GM12801 (cell line): ENCODE data around the gene EMID1.

Source experiments
- TF ChIP-seq, protein P1 (sequence below): IDR thresholded peaks from one replicate; pipeline ENCODE4 v1.5.1; 2011; ENCODE audit warnings: control low read depth; ENCODE audit not compliant: insufficient read length; ENCODE audit errors: extremely low read depth

EMID1 gene

DNA sequence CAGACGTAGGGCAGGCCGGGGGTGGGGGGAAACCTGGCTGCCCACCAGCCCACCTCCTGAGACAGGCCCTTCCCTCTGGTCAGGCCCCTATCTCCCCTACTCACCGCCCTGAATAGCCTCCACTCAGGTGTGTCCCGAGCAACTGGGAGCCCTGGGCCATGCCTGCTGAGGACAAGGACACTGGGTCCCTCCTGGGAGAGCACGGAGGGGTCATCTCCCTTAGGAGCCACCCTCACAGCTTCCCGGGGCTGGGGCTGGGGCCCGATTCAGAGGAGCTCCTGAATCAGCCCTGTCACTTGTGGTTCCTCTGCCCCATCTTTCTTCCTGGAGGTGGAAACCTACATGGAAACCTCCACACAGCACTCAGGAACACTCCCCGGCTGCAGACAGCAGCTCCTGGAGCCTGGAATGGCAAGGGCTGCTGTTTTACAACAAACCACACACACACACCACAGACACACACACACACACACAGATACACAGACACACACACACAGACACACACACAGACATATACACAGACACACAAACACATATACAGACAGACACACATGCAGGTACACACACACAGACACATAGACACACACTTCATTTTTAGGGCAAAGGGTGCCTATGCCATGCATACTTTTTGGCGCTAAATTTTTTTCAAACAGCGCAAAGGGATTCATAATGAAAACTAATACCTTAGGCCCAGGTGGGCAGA, 9.6 kb upstream of the EMID1 start:
- TF ChIP-seq, protein P1, sequence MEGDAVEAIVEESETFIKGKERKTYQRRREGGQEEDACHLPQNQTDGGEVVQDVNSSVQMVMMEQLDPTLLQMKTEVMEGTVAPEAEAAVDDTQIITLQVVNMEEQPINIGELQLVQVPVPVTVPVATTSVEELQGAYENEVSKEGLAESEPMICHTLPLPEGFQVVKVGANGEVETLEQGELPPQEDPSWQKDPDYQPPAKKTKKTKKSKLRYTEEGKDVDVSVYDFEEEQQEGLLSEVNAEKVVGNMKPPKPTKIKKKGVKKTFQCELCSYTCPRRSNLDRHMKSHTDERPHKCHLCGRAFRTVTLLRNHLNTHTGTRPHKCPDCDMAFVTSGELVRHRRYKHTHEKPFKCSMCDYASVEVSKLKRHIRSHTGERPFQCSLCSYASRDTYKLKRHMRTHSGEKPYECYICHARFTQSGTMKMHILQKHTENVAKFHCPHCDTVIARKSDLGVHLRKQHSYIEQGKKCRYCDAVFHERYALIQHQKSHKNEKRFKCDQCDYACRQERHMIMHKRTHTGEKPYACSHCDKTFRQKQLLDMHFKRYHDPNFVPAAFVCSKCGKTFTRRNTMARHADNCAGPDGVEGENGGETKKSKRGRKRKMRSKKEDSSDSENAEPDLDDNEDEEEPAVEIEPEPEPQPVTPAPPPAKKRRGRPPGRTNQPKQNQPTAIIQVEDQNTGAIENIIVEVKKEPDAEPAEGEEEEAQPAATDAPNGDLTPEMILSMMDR, result no peak

DNA sequence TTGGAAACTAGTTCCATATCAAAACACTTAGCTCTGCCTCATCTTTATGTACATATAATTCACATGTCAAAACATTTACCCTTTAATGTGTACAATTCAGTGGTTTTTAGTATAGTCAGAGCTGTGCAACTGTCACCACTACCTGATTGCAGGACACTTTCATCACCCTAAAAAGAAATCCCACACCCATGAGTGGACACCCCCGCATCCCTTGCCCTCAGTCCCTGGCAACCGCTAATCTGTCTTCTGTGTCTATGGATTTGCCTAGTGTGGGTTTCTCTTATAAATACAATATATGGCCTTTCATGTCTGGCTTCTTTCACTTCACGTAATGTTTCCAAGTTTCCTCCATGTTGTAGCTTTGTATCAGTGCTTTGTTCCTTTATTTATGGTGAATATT, 8.6 kb upstream of the EMID1 start:
- TF ChIP-seq, protein P1, result no peak

DNA sequence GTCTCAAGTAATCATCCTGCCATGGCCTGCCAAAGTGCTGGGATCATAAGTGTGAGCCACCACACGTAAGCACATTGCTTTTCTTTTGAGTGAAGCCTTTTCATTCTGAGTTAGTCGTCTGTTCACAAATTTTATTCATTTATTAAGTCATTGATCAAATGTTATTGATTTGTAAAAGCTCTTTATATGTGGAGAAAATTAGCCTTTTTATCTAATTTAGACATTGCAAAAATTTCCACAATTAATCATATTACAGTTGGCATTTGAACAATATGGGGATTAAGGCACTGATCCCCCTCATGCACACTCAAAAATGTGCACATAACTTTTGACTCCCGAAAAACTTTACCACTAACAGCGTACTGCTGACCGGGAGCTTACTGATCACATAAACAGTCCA, 7.5 kb upstream of the EMID1 start:
- TF ChIP-seq, protein P1, result no peak

DNA sequence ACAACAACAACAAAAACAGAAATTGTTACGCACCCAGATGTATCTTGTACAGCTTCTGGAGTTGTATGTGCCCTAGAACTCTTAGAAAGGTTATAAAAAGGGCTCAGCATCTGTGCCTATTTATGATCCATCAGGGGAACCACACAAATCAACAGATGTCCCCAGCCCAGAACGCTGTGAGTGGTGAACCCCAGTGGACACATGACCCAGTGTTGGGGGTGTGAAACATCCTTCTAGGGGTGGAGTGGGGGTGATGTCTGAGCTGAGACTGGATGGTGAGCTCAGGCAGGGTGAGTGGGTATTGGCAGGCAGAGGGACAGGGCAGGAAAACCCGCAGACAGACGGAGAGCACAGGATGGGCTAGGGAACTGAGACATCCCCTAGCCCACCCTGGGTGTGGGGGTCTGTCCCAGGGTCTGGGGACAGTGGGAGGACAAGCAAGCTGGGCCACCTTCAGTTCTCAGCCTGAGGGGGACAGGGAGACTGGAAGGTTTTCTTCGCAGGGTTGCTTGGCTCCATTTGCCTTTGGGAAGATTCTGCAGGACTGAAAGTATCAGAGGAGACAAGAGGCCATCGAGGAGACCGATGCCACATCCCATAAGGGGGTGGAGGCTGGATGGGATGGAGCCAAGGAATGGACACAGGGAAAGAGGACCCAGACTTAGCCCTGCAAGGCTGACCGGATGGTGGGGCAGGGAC, 5.8 kb upstream of the EMID1 start:
- TF ChIP-seq, protein P1, result no peak

DNA sequence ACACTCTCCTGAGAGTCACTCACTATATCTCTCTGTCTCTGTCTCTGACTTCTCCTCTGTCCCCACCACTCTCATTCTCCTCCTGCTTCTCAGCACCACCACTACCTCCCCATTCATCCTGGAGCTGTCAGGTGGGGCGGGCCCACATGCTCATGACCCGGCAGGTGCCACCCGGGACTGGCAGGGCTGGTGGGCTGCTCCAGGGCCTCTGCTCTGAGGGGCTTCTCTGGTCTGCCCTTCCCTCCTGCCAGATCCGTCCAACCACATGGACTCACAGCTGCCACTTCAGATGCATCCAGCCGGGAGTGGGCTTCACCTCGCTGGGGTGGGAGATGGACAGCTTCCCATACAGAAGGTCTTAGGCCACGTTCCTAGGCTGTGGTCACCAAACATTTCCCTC, 4.8 kb upstream of the EMID1 start:
- TF ChIP-seq, protein P1, result no peak

DNA sequence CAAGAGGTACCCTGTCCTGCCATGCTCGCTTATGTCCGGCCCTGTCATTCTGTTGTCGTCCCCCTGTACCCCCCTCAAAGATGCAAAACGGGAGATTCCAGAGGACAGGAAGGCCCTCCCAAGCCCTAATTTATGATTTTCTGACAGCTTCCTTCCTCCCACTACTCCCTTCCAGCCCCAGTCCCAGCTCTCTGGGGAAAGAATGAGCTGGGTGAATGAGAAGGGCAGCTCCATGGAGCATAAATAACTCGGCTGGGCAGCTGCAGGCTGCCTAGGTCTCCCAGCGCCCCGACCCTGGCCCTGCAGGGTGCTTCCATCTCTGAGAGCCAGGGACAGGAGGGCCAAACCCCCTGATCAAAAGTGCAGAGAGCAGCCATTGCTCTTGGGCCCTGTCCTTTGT, 3.9 kb upstream of the EMID1 start:
- TF ChIP-seq, protein P1, result no peak

DNA sequence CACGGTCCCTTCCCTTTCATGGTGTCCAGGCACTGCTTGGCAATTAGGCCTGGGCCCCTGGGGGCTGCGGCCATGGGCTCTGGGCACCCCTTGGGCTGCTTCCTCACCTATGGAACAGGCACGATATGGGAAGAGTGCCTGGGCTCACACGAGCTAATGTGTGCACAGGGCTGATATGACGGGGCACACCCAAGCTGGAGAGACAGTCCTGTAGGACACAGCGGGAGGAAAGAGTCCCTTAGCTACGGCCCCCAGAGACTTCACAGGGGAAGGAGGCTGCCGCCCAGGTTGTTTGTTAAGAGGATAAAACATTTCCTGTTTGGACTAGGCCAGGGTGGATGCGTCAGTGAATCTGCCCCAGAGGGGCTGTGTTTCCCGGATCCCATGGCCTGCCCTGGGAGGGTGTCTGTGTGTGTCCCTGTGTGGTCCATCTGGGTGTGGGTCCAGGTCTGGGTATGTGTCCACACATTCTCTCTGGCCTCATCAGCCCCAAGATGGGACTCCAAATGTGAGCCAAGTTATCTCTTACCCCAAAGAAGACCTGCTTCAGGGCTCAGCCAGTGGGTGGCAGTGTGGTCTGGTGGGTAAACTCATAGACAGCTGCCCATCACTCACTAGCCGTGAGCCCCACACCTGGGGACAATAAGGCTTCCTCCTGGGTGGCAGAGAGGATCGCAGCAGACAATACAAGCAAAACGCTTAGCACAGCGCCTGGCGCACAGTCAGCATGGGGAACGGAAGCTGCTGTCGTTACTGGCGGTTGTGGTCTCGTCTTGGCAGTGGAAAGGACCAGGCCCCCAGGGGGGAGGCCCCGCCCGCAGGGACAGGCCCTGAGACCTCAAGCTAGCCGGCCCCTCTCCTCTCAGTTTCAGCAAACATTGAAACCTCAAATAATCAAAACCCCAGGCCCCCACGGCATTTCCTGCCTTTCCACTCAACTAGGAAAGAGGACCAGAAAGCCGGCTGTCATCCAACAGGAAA, 3.2 kb upstream of the EMID1 start:
- TF ChIP-seq, protein P1, result no peak
